ENCODE results near the gene CDT1. TPM values are rescaled to one million over a fixed set of nuclear protein-coding genes. Genes with fewer than 3 reads are reported as not detected.

The CDT1 gene
- total and polyA plus RNA-seq, 4 donors = 3.6 to 13.9 (median 7.8) TPM

- H3K27ac ChIP-seq (ENCODE audit: low read depth, low read length) = no peak overlapping the region
- H3K9me3 ChIP-seq (ENCODE audit: control insufficient read depth, insufficient read depth, low read length) = no peaks in the 10 kb centered on the region
- H3K4me1 ChIP-seq (ENCODE audit: control insufficient read depth, insufficient read depth, low read length) = no peaks in the 10 kb centered on the region
- WGBS (ENCODE audit: insufficient coverage) = 95% methylated on average over 29 of the region's 40 CpGs
- H3K36me3 ChIP-seq (ENCODE audit: control insufficient read depth, insufficient read depth, low read length) = peaks cover 82% of the 10 kb centered on the region
- no peaks in the 10 kb centered on the region for H3K27me3 ChIP-seq (ENCODE audit: control insufficient read depth, insufficient read depth, low read length)
- H3K4me3 ChIP-seq (ENCODE audit: low read depth, low read length) = no peak overlapping the region
- no peak for DNase-seq (ENCODE audit: low read depth in 4 of 6, low spot score in 6 of 6)
These were observed 38.1 kb downstream of the CDT1 start for GRCh38 chr16:88841521-88842307.

GRCh38 chr16:88842308-88842756 lies 38.7 kb downstream of the CDT1 start:
- DNase-seq (ENCODE audit: low read depth in 4 of 6, low spot score in 6 of 6) = no peak
- 84% methylated on average over 13 of the region's 15 CpGs for WGBS (ENCODE audit: insufficient coverage)
- Histone ChIP-seq H3K36me3 (ENCODE audit: control insufficient read depth, insufficient read depth, low read length) (peaks cover 79% of the 10 kb centered on the region), H3K9me3 (ENCODE audit: control insufficient read depth, insufficient read depth, low read length) (no peaks in the 10 kb centered on the region), H3K4me3 (ENCODE audit: low read depth, low read length) (no peak overlapping the region), H3K27me3 (ENCODE audit: control insufficient read depth, insufficient read depth, low read length) (no peaks in the 10 kb centered on the region), H3K27ac (ENCODE audit: low read depth, low read length) (no peak overlapping the region), H3K4me1 (ENCODE audit: control insufficient read depth, insufficient read depth, low read length) (no peaks in the 10 kb centered on the region)

GRCh38 chr16:88842806-88843205 lies 39.2 kb downstream of the CDT1 start:
- WGBS (ENCODE audit: insufficient coverage) = 96% methylated on average over 25 of the region's 25 CpGs

GRCh38 chr16:88843256-88843655 lies 39.7 kb downstream of the CDT1 start:
- H3K27me3 ChIP-seq (ENCODE audit: control insufficient read depth, insufficient read depth, low read length) = no peaks in the 10 kb centered on the region
- DNase-seq (ENCODE audit: low read depth in 4 of 6, low spot score in 6 of 6) = no peak
- H3K4me3 ChIP-seq (ENCODE audit: low read depth, low read length) = no peak overlapping the region
- 90% methylated on average over 20 of the region's 20 CpGs for WGBS (ENCODE audit: insufficient coverage)
- no peaks in the 10 kb centered on the region for H3K9me3 ChIP-seq (ENCODE audit: control insufficient read depth, insufficient read depth, low read length)
- H3K36me3 ChIP-seq (ENCODE audit: control insufficient read depth, insufficient read depth, low read length) = peaks cover 79% of the 10 kb centered on the region
- H3K27ac ChIP-seq (ENCODE audit: low read depth, low read length) = no peak overlapping the region
- no peaks in the 10 kb centered on the region for H3K4me1 ChIP-seq (ENCODE audit: control insufficient read depth, insufficient read depth, low read length)

More at GRCh38 chr16:88842806-88843205, 39.2 kb downstream of the CDT1 start:
- DNase-seq (ENCODE audit: low read depth in 4 of 6, low spot score in 6 of 6) = no peak
- no peak overlapping the region for H3K27ac ChIP-seq (ENCODE audit: low read depth, low read length)
- peaks cover 79% of the 10 kb centered on the region for H3K36me3 ChIP-seq (ENCODE audit: control insufficient read depth, insufficient read depth, low read length)
- H3K4me3 ChIP-seq (ENCODE audit: low read depth, low read length) = no peak overlapping the region
- H3K27me3 ChIP-seq (ENCODE audit: control insufficient read depth, insufficient read depth, low read length) = no peaks in the 10 kb centered on the region
- no peaks in the 10 kb centered on the region for H3K9me3 ChIP-seq (ENCODE audit: control insufficient read depth, insufficient read depth, low read length)
- no peaks in the 10 kb centered on the region for H3K4me1 ChIP-seq (ENCODE audit: control insufficient read depth, insufficient read depth, low read length)

- Histone ChIP-seq H3K4me1 (ENCODE audit: control insufficient read depth, insufficient read depth, low read length) (no peaks in the 10 kb centered on the region), H3K36me3 (ENCODE audit: control insufficient read depth, insufficient read depth, low read length) (peaks cover 73% of the 10 kb centered on the region), H3K4me3 (ENCODE audit: low read depth, low read length) (no peak overlapping the region), H3K27me3 (ENCODE audit: control insufficient read depth, insufficient read depth, low read length) (no peaks in the 10 kb centered on the region), H3K27ac (ENCODE audit: low read depth, low read length) (no peak overlapping the region), H3K9me3 (ENCODE audit: control insufficient read depth, insufficient read depth, low read length) (no peaks in the 10 kb centered on the region)
- WGBS (ENCODE audit: insufficient coverage) = 58% methylated on average over 8 of the region's 11 CpGs
- DNase-seq (ENCODE audit: low read depth in 4 of 6, low spot score in 6 of 6) = peak in 2 of 6 donors; percentile 18 to 27
These were observed 40.9 kb downstream of the CDT1 start for GRCh38 chr16:88844419-88845036.

GRCh38 chr16:88846088-88846487 lies 42.5 kb downstream of the CDT1 start:
- Histone ChIP-seq H3K27ac (ENCODE audit: low read depth, low read length) (no peak overlapping the region), H3K9me3 (ENCODE audit: control insufficient read depth, insufficient read depth, low read length) (no peaks in the 10 kb centered on the region), H3K4me1 (ENCODE audit: control insufficient read depth, insufficient read depth, low read length) (no peaks in the 10 kb centered on the region), H3K4me3 (ENCODE audit: low read depth, low read length) (no peak overlapping the region), H3K27me3 (ENCODE audit: control insufficient read depth, insufficient read depth, low read length) (no peaks in the 10 kb centered on the region), H3K36me3 (ENCODE audit: control insufficient read depth, insufficient read depth, low read length) (peaks cover 73% of the 10 kb centered on the region)
- WGBS (ENCODE audit: insufficient coverage) = 95% methylated on average over 9 of the region's 9 CpGs
- no peak for DNase-seq (ENCODE audit: low read depth in 4 of 6, low spot score in 6 of 6)

- DNase-seq (ENCODE audit: low read depth in 4 of 6, low spot score in 6 of 6) = no peak
- H3K27me3 ChIP-seq (ENCODE audit: control insufficient read depth, insufficient read depth, low read length) = no peaks in the 10 kb centered on the region
- H3K4me3 ChIP-seq (ENCODE audit: low read depth, low read length) = no peak overlapping the region
- no peak overlapping the region for H3K27ac ChIP-seq (ENCODE audit: low read depth, low read length)
- peaks cover 62% of the 10 kb centered on the region for H3K36me3 ChIP-seq (ENCODE audit: control insufficient read depth, insufficient read depth, low read length)
- 90% methylated on average over 16 of the region's 18 CpGs for WGBS (ENCODE audit: insufficient coverage)
- H3K4me1 ChIP-seq (ENCODE audit: control insufficient read depth, insufficient read depth, low read length) = no peaks in the 10 kb centered on the region
- no peaks in the 10 kb centered on the region for H3K9me3 ChIP-seq (ENCODE audit: control insufficient read depth, insufficient read depth, low read length)
These were observed 44.1 kb downstream of the CDT1 start for GRCh38 chr16:88847654-88848053.

GRCh38 chr16:88848557-88848956 lies 45.0 kb downstream of the CDT1 start:
- Histone ChIP-seq H3K4me1 (ENCODE audit: control insufficient read depth, insufficient read depth, low read length) (peaks cover 3% of the 10 kb centered on the region), H3K9me3 (ENCODE audit: control insufficient read depth, insufficient read depth, low read length) (no peaks in the 10 kb centered on the region), H3K4me3 (ENCODE audit: low read depth, low read length) (no peak overlapping the region), H3K27ac (ENCODE audit: low read depth, low read length) (no peak overlapping the region), H3K27me3 (ENCODE audit: control insufficient read depth, insufficient read depth, low read length) (no peaks in the 10 kb centered on the region), H3K36me3 (ENCODE audit: control insufficient read depth, insufficient read depth, low read length) (peaks cover 57% of the 10 kb centered on the region)
- DNase-seq (ENCODE audit: low read depth in 4 of 6, low spot score in 6 of 6) = no peak
- WGBS (ENCODE audit: insufficient coverage) = 89% methylated on average over 20 of the region's 21 CpGs

- Histone ChIP-seq H3K4me1 (ENCODE audit: control insufficient read depth, insufficient read depth, low read length) (peaks cover 14% of the 10 kb centered on the region), H3K27me3 (ENCODE audit: control insufficient read depth, insufficient read depth, low read length) (no peaks in the 10 kb centered on the region), H3K27ac (ENCODE audit: low read depth, low read length) (no peak overlapping the region), H3K9me3 (ENCODE audit: control insufficient read depth, insufficient read depth, low read length) (no peaks in the 10 kb centered on the region), H3K4me3 (ENCODE audit: low read depth, low read length) (no peak overlapping the region), H3K36me3 (ENCODE audit: control insufficient read depth, insufficient read depth, low read length) (peaks cover 59% of the 10 kb centered on the region)
- DNase-seq (ENCODE audit: low read depth in 4 of 6, low spot score in 6 of 6) = no peak
- WGBS (ENCODE audit: insufficient coverage) = 90% methylated on average over 28 of the region's 33 CpGs
These were observed 47.1 kb downstream of the CDT1 start for GRCh38 chr16:88850531-88851199.

Data from spinal cord (tissue), 10 donors.